Hindlimb muscle (tissue), 1 donor: Measurements from ENCODE around the gene LCE1C. TPM values are rescaled to one million over a fixed set of nuclear protein-coding genes. Genes with fewer than 3 reads are reported as not detected.

Source experiments
- DNase-seq: peaks from one replicate; pipeline ENCODE4 v3.0.0-alpha.2; 2013
- polyA plus RNA-seq: library from polyadenylated mRNA; unstranded; fragments of 120-200 nt; gene quantifications from one replicate; pipeline ENCODE4 v1.2.1, GENCODE V29; 2013; ENCODE audit not compliant: insufficient read length

LCE1C gene
- polyA plus RNA-seq, 1 donor = not detected

DNA sequence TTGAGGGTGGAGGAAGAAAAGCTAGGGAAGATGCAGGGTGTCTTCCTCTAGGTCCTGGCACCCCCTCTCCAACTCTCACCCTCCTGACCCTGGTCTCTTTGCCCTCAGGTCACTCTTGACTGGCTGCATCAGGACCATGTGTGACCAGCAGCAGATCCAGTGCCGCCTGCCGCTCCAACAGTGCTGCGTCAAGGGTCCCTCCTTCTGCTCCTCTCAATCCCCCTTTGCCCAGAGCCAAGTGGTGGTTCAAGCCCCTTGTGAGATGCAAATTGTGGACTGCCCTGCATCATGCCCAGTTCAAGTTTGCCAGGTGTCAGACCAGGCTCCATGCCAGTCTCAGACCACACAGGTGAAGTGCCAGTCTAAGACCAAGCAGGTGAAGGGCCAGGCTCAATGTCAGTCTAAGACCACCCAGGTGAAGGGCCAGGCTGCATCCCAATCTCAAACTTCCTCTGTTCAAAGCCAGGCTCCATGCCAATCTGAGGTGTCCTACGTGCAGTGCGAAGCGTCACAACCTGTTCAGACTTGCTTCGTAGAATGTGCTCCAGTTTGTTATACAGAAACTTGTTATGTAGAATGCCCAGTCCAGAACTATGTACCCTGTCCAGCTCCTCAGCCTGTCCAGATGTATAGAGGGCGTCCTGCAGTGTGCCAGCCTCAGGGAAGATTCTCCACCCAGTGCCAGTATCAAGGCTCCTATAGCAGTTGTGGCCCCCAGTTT, 46.8 kb downstream of the LCE1C start:
- no peak for DNase-seq

- no peak for DNase-seq
Measured at GRCh38 chr1:152758636-152759035, 47.8 kb downstream of the LCE1C start.

DNA sequence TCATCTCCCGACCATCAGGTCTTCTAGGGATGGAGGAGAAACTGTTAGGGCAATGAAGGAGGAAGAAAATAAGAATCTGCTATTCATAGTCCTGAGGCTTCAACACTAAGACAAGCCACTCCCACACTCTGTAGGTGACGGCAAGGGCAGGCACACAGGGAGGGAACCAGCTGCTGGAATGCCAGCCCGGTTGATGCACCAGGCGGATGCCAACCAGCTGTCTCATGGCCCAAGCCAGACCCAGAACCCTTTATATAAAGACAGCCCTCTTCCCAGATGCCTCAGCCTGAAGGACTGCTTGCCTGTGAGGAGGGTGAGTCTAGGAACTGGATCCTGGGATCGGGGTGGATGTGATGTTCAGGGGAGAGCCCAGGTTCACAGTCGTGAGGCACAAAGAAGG, 48.7 kb downstream of the LCE1C start, which contains the start of gene KPRP:
Gene KPRP (plus strand): TSS at position 279 of the 400 bp plus-strand sequence. CDS start 1,564 bp downstream, outside the sequence.
- no peak for DNase-seq

DNA sequence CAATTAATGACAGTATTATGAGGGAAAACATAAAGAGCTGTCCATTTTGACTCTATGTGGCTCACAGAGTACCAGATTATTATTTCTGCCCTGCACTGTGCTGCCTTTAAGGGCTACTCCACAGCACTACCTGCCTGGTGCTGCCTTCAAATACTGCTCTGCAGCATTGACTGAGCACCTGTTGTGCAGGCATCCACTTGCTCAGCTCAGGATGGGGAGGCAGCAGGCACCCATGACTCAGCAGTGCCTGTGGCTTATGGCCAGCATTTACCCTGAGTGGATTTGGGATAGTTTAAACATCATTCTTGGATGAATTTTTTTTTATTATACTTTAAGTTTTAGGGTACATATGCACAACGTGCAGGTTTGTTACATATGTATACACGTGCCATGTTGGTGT, 49.6 kb downstream of the LCE1C start:
- no peak for DNase-seq

Other genes starting within 250 kb of the LCE1C start
- not detected for gene LCE3E, start 239.9 kb downstream of the LCE1C start, polyA plus RNA-seq
- not detected for gene LCE3D, start 226.1 kb downstream of the LCE1C start, polyA plus RNA-seq
- gene LCE3C, start 206.4 kb downstream of the LCE1C start, polyA plus RNA-seq = not detected
- not detected for gene LCE3B, start 192.8 kb downstream of the LCE1C start, polyA plus RNA-seq
- gene LCE3A, start 183.5 kb downstream of the LCE1C start, polyA plus RNA-seq = not detected
- not detected for gene LCE2D, start 143.3 kb downstream of the LCE1C start, polyA plus RNA-seq
- gene LCE2C, start 131.4 kb downstream of the LCE1C start, polyA plus RNA-seq = not detected
- not detected for gene LCE2B, start 120.5 kb downstream of the LCE1C start, polyA plus RNA-seq
- gene LCE2A, start 108.3 kb downstream of the LCE1C start, polyA plus RNA-seq = not detected
- not detected for gene LCE4A, start 98.5 kb downstream of the LCE1C start, polyA plus RNA-seq
- not detected for gene KPRP, start 48.6 kb downstream of the LCE1C start, polyA plus RNA-seq
- gene LCE1F, start 31.5 kb downstream of the LCE1C start, polyA plus RNA-seq = not detected
- gene LCE1E, start 20.4 kb downstream of the LCE1C start, polyA plus RNA-seq = not detected
- not detected for gene LCE1D, start 9.9 kb downstream of the LCE1C start, polyA plus RNA-seq
- gene LCE1B, start 5.3 kb upstream of the LCE1C start, polyA plus RNA-seq = not detected
- not detected for gene LCE1A, start 20.8 kb upstream of the LCE1C start, polyA plus RNA-seq
- gene LCE6A, start 36.2 kb upstream of the LCE1C start, polyA plus RNA-seq = not detected
- gene LCE7A, start 53.3 kb upstream of the LCE1C start, polyA plus RNA-seq = not detected
- not detected for gene SMCP, start 71.7 kb upstream of the LCE1C start, polyA plus RNA-seq
- gene IVL, start 101.9 kb upstream of the LCE1C start, polyA plus RNA-seq = 0.36 TPM
- gene SPRR5, start 140.6 kb upstream of the LCE1C start, polyA plus RNA-seq = not detected
- gene SPRR4, start 164.0 kb upstream of the LCE1C start, polyA plus RNA-seq = not detected
- not detected for gene SPRR1A, start 177.4 kb upstream of the LCE1C start, polyA plus RNA-seq
- not detected for gene SPRR3, start 195.1 kb upstream of the LCE1C start, polyA plus RNA-seq
- gene SPRR1B, start 224.6 kb upstream of the LCE1C start, polyA plus RNA-seq = 0.37 TPM
- gene SPRR2D, start 234.5 kb upstream of the LCE1C start, polyA plus RNA-seq = not detected